ENCODE measurements around the gene MAPRE3.

Gene MAPRE3

GRCh38 chr2:26951236-26951635, 19.2 kb upstream of the MAPRE3 start:
- no peak for DNase-seq

- no peak for DNase-seq
These were observed 18.1 kb upstream of the MAPRE3 start for GRCh38 chr2:26952374-26952773.

- DNase-seq: no peak
These were observed 16.3 kb upstream of the MAPRE3 start for GRCh38 chr2:26954135-26954534.

- DNase-seq: no peak
These were observed 13.4 kb upstream of the MAPRE3 start for GRCh38 chr2:26957041-26957440.

- DNase-seq: no peak
These were observed 12.9 kb upstream of the MAPRE3 start for GRCh38 chr2:26957534-26957933.

GRCh38 chr2:26959331-26959730, 11.1 kb upstream of the MAPRE3 start:
- no peak for DNase-seq

GRCh38 chr2:26964446-26965130, 5.8 kb upstream of the MAPRE3 start:
- no peak for DNase-seq

- no peak for DNase-seq
These were observed 2.4 kb upstream of the MAPRE3 start for GRCh38 chr2:26968001-26968400.

GRCh38 chr2:26969077-26969844, 1.2 kb upstream of the MAPRE3 start:
- DNase-seq: no peak

GRCh38 chr2:26970928-26971627, 641 bp downstream of the MAPRE3 start:
- no peak for DNase-seq

- no peak for DNase-seq
These were observed 1.7 kb downstream of the MAPRE3 start for GRCh38 chr2:26971911-26972786.

- DNase-seq: no peak
These were observed 3.9 kb downstream of the MAPRE3 start for GRCh38 chr2:26974352-26974751.

GRCh38 chr2:26975102-26975501, 4.7 kb downstream of the MAPRE3 start:
- no peak for DNase-seq

GRCh38 chr2:26975656-26976055, 5.2 kb downstream of the MAPRE3 start:
- DNase-seq: no peak

- no peak for DNase-seq
These were observed 5.8 kb downstream of the MAPRE3 start for GRCh38 chr2:26976237-26976636.

GRCh38 chr2:26977012-26977411, 6.6 kb downstream of the MAPRE3 start:
- no peak for DNase-seq

- no peak for DNase-seq
These were observed 7.7 kb downstream of the MAPRE3 start for GRCh38 chr2:26978061-26978596.

- DNase-seq: no peak
These were observed 9.3 kb downstream of the MAPRE3 start for GRCh38 chr2:26979741-26980140.

GRCh38 chr2:26980971-26981370, 10.5 kb downstream of the MAPRE3 start:
- no peak for DNase-seq

- no peak for DNase-seq
These were observed 11.8 kb downstream of the MAPRE3 start for GRCh38 chr2:26982102-26982742.

- no peak for DNase-seq
These were observed 13.3 kb downstream of the MAPRE3 start for GRCh38 chr2:26983746-26984145.

GRCh38 chr2:26985807-26986206, 15.4 kb downstream of the MAPRE3 start:
- no peak for DNase-seq
